Muscle layer of colon (tissue), 2 donors: Measurements from ENCODE around the gene ABI2.
"Not testable (repeated sequence)": the region's sequence is repeated elsewhere in the genome, so short reads cannot be mapped to it uniquely, and the experiment has no call there.

Experiments used
- H3K27ac ChIP-seq: one replicate; pipeline ENCODE4 v1.7.0; 2013; ENCODE audit warnings: low read depth, mild to moderate bottlenecking, low read length, moderate library complexity
- H3K27me3 ChIP-seq, 2 donors: one replicate each; pipeline ENCODE4 v1.7.0; 2013; ENCODE audit warnings: low read length in 2 of 2, mild to moderate bottlenecking in 2 of 2; ENCODE audit not compliant: insufficient read depth in 2 of 2, control insufficient read depth in 1 of 2
- H3K36me3 ChIP-seq: one replicate; pipeline ENCODE4 v1.7.0; 2013; ENCODE audit warnings: mild to moderate bottlenecking, low read length; ENCODE audit not compliant: insufficient read depth
- H3K4me1 ChIP-seq: one replicate; pipeline ENCODE4 v1.7.0; 2013; ENCODE audit warnings: mild to moderate bottlenecking, low read length; ENCODE audit not compliant: insufficient read depth
- H3K4me3 ChIP-seq, 2 donors: one replicate each; pipeline ENCODE4 v1.7.0; 2013; ENCODE audit warnings: low read length in 2 of 2, low read depth in 1 of 2, mild to moderate bottlenecking in 1 of 2, moderate library complexity in 1 of 2
- H3K9ac ChIP-seq: one replicate; pipeline ENCODE4 v1.7.0; 2013; ENCODE audit warnings: low read length
- H3K9me3 ChIP-seq: one replicate; pipeline ENCODE4 v1.7.0; 2013; ENCODE audit warnings: mild to moderate bottlenecking, low read length
- donor health status: abdominal sarcoma.
- donor health status: Adenocarcinoma of cecum.

ABI2 gene

GRCh38 chr2:203330434-203330833 is 2.2 kb downstream of the ABI2 start:
- Histone ChIP-seq H3K36me3 (no peaks in the 10 kb centered on the region), H3K9me3 (no peaks in the 10 kb centered on the region), H3K9ac (no peak overlapping the region), H3K4me3 (no peak overlapping the region), H3K4me1 (peaks cover 21% of the 10 kb centered on the region), H3K27ac (no peak overlapping the region), H3K27me3 (no peaks in the 10 kb centered on the region)

- Histone ChIP-seq H3K27me3 (no peaks in the 10 kb centered on the region), H3K36me3 (no peaks in the 10 kb centered on the region), H3K27ac (no peak overlapping the region), H3K4me1 (peaks cover 8% of the 10 kb centered on the region), H3K4me3 (no peak overlapping the region), H3K9me3 (no peaks in the 10 kb centered on the region), H3K9ac (no peak overlapping the region)
Observed at GRCh38 chr2:203338322-203338721, 10.1 kb downstream of the ABI2 start.

- Histone ChIP-seq H3K4me1 (peaks cover 8% of the 10 kb centered on the region), H3K27ac (no peak overlapping the region), H3K27me3 (no peaks in the 10 kb centered on the region), H3K9me3 (no peaks in the 10 kb centered on the region), H3K36me3 (no peaks in the 10 kb centered on the region), H3K9ac (no peak overlapping the region), H3K4me3 (no peak overlapping the region)
Observed at GRCh38 chr2:203340791-203341487, 12.7 kb downstream of the ABI2 start.

- no peaks in the 10 kb centered on the region for H3K36me3 ChIP-seq
- H3K27me3 ChIP-seq = no peaks in the 10 kb centered on the region
- no peaks in the 10 kb centered on the region for H3K9me3 ChIP-seq
- no peak overlapping the region for H3K4me3 ChIP-seq
- H3K4me1 ChIP-seq = peaks cover 8% of the 10 kb centered on the region
- H3K9ac ChIP-seq = no peak overlapping the region
- no peak overlapping the region for H3K27ac ChIP-seq
Observed at GRCh38 chr2:203341741-203342310, 13.6 kb downstream of the ABI2 start.

- H3K4me1 ChIP-seq, H3K4me3 ChIP-seq, H3K9ac ChIP-seq, H3K27me3 ChIP-seq, H3K9me3 ChIP-seq, H3K27ac ChIP-seq, H3K36me3 ChIP-seq: not testable (repeated sequence)
Observed at GRCh38 chr2:203342374-203342773, 14.2 kb downstream of the ABI2 start.

GRCh38 chr2:203344667-203345066 is 16.5 kb downstream of the ABI2 start:
- H3K27ac ChIP-seq = no peak overlapping the region
- H3K4me1 ChIP-seq = peaks cover 8% of the 10 kb centered on the region
- H3K27me3 ChIP-seq = no peaks in the 10 kb centered on the region
- H3K9ac ChIP-seq = no peak overlapping the region
- no peaks in the 10 kb centered on the region for H3K9me3 ChIP-seq
- H3K36me3 ChIP-seq = no peaks in the 10 kb centered on the region
- H3K4me3 ChIP-seq = no peak overlapping the region

- H3K9me3 ChIP-seq = no peaks in the 10 kb centered on the region
- no peaks in the 10 kb centered on the region for H3K27me3 ChIP-seq
- H3K9ac ChIP-seq = no peak overlapping the region
- H3K36me3 ChIP-seq = no peaks in the 10 kb centered on the region
- H3K4me3 ChIP-seq = no peak overlapping the region
- no peak overlapping the region for H3K27ac ChIP-seq
- no peaks in the 10 kb centered on the region for H3K4me1 ChIP-seq
Observed at GRCh38 chr2:203346612-203347011, 18.4 kb downstream of the ABI2 start.

- H3K27me3 ChIP-seq = no peaks in the 10 kb centered on the region
- no peaks in the 10 kb centered on the region for H3K4me1 ChIP-seq
- H3K9ac ChIP-seq = no peak overlapping the region
- no peaks in the 10 kb centered on the region for H3K36me3 ChIP-seq
- H3K27ac ChIP-seq = no peak overlapping the region
- no peaks in the 10 kb centered on the region for H3K9me3 ChIP-seq
- no peak overlapping the region for H3K4me3 ChIP-seq
Observed at GRCh38 chr2:203347375-203347774, 19.2 kb downstream of the ABI2 start.

GRCh38 chr2:203352604-203353255 is 24.5 kb downstream of the ABI2 start:
- Histone ChIP-seq H3K27me3 (no peaks in the 10 kb centered on the region), H3K9ac (no peak overlapping the region), H3K27ac (no peak overlapping the region)

GRCh38 chr2:203354966-203355365 is 26.8 kb downstream of the ABI2 start:
- H3K4me1 ChIP-seq = no peaks in the 10 kb centered on the region
- H3K9ac ChIP-seq = no peak overlapping the region
- H3K4me3 ChIP-seq = no peak overlapping the region
- H3K27ac ChIP-seq = no peak overlapping the region
- no peaks in the 10 kb centered on the region for H3K27me3 ChIP-seq
- no peaks in the 10 kb centered on the region for H3K36me3 ChIP-seq
- no peaks in the 10 kb centered on the region for H3K9me3 ChIP-seq

More at GRCh38 chr2:203352604-203353255, 24.5 kb downstream of the ABI2 start:
- Histone ChIP-seq H3K9me3 (no peaks in the 10 kb centered on the region), H3K36me3 (no peaks in the 10 kb centered on the region), H3K4me1 (no peaks in the 10 kb centered on the region), H3K4me3 (no peak overlapping the region)

- no peak overlapping the region for H3K9ac ChIP-seq
- peaks cover 10% of the 10 kb centered on the region for H3K4me1 ChIP-seq
- H3K36me3 ChIP-seq = no peaks in the 10 kb centered on the region
- no peak overlapping the region for H3K4me3 ChIP-seq
- no peaks in the 10 kb centered on the region for H3K9me3 ChIP-seq
- no peaks in the 10 kb centered on the region for H3K27me3 ChIP-seq
- no peak overlapping the region for H3K27ac ChIP-seq
Observed at GRCh38 chr2:203359450-203359849, 31.3 kb downstream of the ABI2 start.
